ENCODE data around the gene MED26.

DNA sequence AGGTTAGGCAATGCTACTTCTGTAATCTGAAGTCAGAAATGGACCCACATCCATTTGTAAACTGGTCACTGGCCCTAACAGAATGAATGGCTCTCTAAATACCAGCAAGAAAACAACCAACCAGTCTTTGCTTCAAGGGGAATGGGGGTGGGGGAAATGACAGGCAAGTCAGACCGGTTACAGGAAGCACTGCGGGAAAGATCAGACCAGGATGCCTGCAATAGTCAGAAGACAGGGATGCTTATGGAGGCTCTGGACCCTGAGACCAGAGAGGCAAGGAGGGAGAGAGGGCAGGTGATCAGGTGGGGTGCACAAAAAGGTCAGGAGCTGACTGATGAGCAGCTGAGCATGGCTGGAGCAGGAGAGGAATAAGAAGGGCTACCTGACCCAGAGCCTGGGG, 13.1 kb downstream of the MED26 start:
- TF ChIP-seq, protein P1, sequence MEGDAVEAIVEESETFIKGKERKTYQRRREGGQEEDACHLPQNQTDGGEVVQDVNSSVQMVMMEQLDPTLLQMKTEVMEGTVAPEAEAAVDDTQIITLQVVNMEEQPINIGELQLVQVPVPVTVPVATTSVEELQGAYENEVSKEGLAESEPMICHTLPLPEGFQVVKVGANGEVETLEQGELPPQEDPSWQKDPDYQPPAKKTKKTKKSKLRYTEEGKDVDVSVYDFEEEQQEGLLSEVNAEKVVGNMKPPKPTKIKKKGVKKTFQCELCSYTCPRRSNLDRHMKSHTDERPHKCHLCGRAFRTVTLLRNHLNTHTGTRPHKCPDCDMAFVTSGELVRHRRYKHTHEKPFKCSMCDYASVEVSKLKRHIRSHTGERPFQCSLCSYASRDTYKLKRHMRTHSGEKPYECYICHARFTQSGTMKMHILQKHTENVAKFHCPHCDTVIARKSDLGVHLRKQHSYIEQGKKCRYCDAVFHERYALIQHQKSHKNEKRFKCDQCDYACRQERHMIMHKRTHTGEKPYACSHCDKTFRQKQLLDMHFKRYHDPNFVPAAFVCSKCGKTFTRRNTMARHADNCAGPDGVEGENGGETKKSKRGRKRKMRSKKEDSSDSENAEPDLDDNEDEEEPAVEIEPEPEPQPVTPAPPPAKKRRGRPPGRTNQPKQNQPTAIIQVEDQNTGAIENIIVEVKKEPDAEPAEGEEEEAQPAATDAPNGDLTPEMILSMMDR (IDR thresholded peaks at IDR 0.05), result no peak
- TF ChIP-seq SIN3A (IDR thresholded peaks at IDR 0.05; ENCODE audit: borderline replicate concordance, insufficient read depth, low read depth, low read length), result no peak
- TF ChIP-seq POLR2AphosphoS5 (IDR thresholded peaks at IDR 0.05; ENCODE audit: low read depth, low read length), result no peak
- TF ChIP-seq, protein P2, sequence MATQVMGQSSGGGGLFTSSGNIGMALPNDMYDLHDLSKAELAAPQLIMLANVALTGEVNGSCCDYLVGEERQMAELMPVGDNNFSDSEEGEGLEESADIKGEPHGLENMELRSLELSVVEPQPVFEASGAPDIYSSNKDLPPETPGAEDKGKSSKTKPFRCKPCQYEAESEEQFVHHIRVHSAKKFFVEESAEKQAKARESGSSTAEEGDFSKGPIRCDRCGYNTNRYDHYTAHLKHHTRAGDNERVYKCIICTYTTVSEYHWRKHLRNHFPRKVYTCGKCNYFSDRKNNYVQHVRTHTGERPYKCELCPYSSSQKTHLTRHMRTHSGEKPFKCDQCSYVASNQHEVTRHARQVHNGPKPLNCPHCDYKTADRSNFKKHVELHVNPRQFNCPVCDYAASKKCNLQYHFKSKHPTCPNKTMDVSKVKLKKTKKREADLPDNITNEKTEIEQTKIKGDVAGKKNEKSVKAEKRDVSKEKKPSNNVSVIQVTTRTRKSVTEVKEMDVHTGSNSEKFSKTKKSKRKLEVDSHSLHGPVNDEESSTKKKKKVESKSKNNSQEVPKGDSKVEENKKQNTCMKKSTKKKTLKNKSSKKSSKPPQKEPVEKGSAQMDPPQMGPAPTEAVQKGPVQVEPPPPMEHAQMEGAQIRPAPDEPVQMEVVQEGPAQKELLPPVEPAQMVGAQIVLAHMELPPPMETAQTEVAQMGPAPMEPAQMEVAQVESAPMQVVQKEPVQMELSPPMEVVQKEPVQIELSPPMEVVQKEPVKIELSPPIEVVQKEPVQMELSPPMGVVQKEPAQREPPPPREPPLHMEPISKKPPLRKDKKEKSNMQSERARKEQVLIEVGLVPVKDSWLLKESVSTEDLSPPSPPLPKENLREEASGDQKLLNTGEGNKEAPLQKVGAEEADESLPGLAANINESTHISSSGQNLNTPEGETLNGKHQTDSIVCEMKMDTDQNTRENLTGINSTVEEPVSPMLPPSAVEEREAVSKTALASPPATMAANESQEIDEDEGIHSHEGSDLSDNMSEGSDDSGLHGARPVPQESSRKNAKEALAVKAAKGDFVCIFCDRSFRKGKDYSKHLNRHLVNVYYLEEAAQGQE (IDR thresholded peaks at IDR 0.05; ENCODE audit: insufficient read depth in 1 of 2, low read depth in 2 of 2, low read length in 1 of 2), result no peak
- no peak for TF ChIP-seq TCF7L2 (IDR thresholded peaks at IDR 0.05; ENCODE audit: low read depth, low read length)

Data from Panc1 (cell line).